Prostate gland (tissue), 2 donors: Measurements from ENCODE around the gene TBCEL. TPM values are rescaled to one million over a fixed set of nuclear protein-coding genes. Genes with fewer than 3 reads are reported as not detected.

Experiments used
- DNase-seq: peaks from one replicate; pipeline ENCODE4 v3.0.0-alpha.2; 2019; ENCODE audit warnings: low spot score
- H3K27ac ChIP-seq, 2 donors: fragments of 200-600 bp; sonication (generic); 2 replicates each; pipeline ENCODE4 v1.5.1; 2017 to 2019
- H3K27me3 ChIP-seq: fragments of 200-600 bp; sonication (generic); replicated peaks from 2 replicates; pipeline ENCODE4 v1.5.1; 2019; ENCODE audit not compliant: insufficient read depth
- H3K36me3 ChIP-seq, 2 donors: fragments of 200-600 bp; sonication (generic); 1 replicate in 1 of 2; 2 replicates in 1 of 2; pipeline versions ENCODE4 v1.5.1 to v1.8.1; 2017 to 2019
- H3K4me1 ChIP-seq: fragments of 200-600 bp; sonication (generic); replicated peaks from 2 replicates; pipeline ENCODE4 v1.5.1; 2019
- H3K4me3 ChIP-seq, 2 donors: fragments of 200-600 bp; sonication (generic); 2 replicates each; pipeline ENCODE4 v1.5.1; 2017 to 2019
- H3K9me3 ChIP-seq: fragments of 200-600 bp; sonication (generic); 2 replicates; pipeline ENCODE4 v1.5.1; 2017
- CTCF ChIP-seq, 4 experiments: fragments of 200-600 bp in 2 of 4; fragments of 450-650 bp in 2 of 4; sonication (generic) in 2 of 4; IDR thresholded peaks; 1 replicate in 3 of 4; 2 replicates in 1 of 4; pipeline ENCODE4 v1.5.1; 2016 to 2019; ENCODE audit warnings: antibody characterized with exemption in 4 of 4, mild to moderate bottlenecking in 2 of 4, moderate library complexity in 2 of 4
- POLR2A ChIP-seq: fragments of 450-650 bp; IDR thresholded peaks from one replicate; pipeline ENCODE4 v1.6.1; 2016; ENCODE audit warnings: antibody characterized with exemption, mild to moderate bottlenecking
- POLR2AphosphoS5 ChIP-seq: sonication (generic); formaldehyde crosslinking; IDR thresholded peaks from one replicate; pipeline ENCODE4 v1.6.1; 2017; ENCODE audit warnings: antibody characterized with exemption
- WGBS: methylation state at CpG from one replicate; pipeline ENCODE4 v1.1.5; 2018; 5-methylcytosine and 5-hydroxymethylcytosine counted together
- intact Hi-C: fragments of 100-400 bp; cut with DNase I; formaldehyde crosslinking; loops from one replicate; pipeline ENCODE4 v1.14.2; 2022
- total RNA-seq, 2 donors: library from RNA; depleted of rRNA; stranded (reverse); fragments of >200 nt; gene quantifications; one replicate each; pipeline ENCODE4 v1.1.0, GENCODE V29; 2016

TBCEL gene
- total RNA-seq, 2 donors from 2014 or later, result 21.9 to 34.4 TPM

- Histone ChIP-seq H3K9me3 (no peaks in the 10 kb centered on the region), H3K4me1 (no peaks in the 10 kb centered on the region), H3K27me3 (no peaks in the 10 kb centered on the region), H3K27ac (no peak overlapping the region), H3K4me3 (no peak overlapping the region), H3K36me3 (no peaks in the 10 kb centered on the region)
- DNase-seq, result no peak
- intact Hi-C loops, result no loop called here
- WGBS, result 76% methylated on average over 3 of the region's 3 CpGs
- TF ChIP-seq CTCF (IDR thresholded peaks at IDR 0.05) (no peak), POLR2A (no peak), POLR2AphosphoS5 (no peak)
These were observed 24.7 kb downstream of the TBCEL start for GRCh38 chr11:121048464-121049233.

GRCh38 chr11:121053244-121053643 is 29.3 kb downstream of the TBCEL start:
- Histone ChIP-seq H3K36me3 (no peaks in the 10 kb centered on the region), H3K9me3 (no peaks in the 10 kb centered on the region), H3K4me1 (no peaks in the 10 kb centered on the region), H3K27me3 (no peaks in the 10 kb centered on the region), H3K27ac (no peak overlapping the region), H3K4me3 (no peak overlapping the region)
- DNase-seq, result no peak
- intact Hi-C loops, result no loop called here
- WGBS, result 93% methylated on average over 4 of the region's 4 CpGs
- TF ChIP-seq CTCF (IDR thresholded peaks at IDR 0.05), result no peak
- no peak for TF ChIP-seq POLR2AphosphoS5
- TF ChIP-seq POLR2A, result no peak

- H3K27me3 ChIP-seq, result no peaks in the 10 kb centered on the region
- WGBS, result 99% methylated on average over 2 of the region's 2 CpGs
- H3K4me3 ChIP-seq, result no peak overlapping the region
- TF ChIP-seq POLR2A, result no peak
- no peak for TF ChIP-seq CTCF (IDR thresholded peaks at IDR 0.05)
- TF ChIP-seq POLR2AphosphoS5, result no peak
- no peak for DNase-seq
- H3K9me3 ChIP-seq, result no peaks in the 10 kb centered on the region
- no peaks in the 10 kb centered on the region for H3K4me1 ChIP-seq
- intact Hi-C loops, result no loop called here
- no peak overlapping the region for H3K27ac ChIP-seq
- no peaks in the 10 kb centered on the region for H3K36me3 ChIP-seq
These were observed 30.4 kb downstream of the TBCEL start for GRCh38 chr11:121054266-121054665.

- H3K27ac ChIP-seq, result no peak overlapping the region
- H3K4me3 ChIP-seq, result no peak overlapping the region
- H3K27me3 ChIP-seq, result no peaks in the 10 kb centered on the region
- WGBS, result 82% methylated on average over 3 of the region's 3 CpGs
- no peaks in the 10 kb centered on the region for H3K36me3 ChIP-seq
- no peak for TF ChIP-seq CTCF (IDR thresholded peaks at IDR 0.05)
- no peak for TF ChIP-seq POLR2AphosphoS5
- no peak for TF ChIP-seq POLR2A
- intact Hi-C loops, result no loop called here
- H3K9me3 ChIP-seq, result no peaks in the 10 kb centered on the region
- DNase-seq, result no peak
- no peaks in the 10 kb centered on the region for H3K4me1 ChIP-seq
These were observed 31.2 kb downstream of the TBCEL start for GRCh38 chr11:121055076-121055475.

- Histone ChIP-seq H3K36me3 (no peaks in the 10 kb centered on the region), H3K4me3 (no peak overlapping the region), H3K27ac (no peak overlapping the region), H3K4me1 (no peaks in the 10 kb centered on the region), H3K9me3 (no peaks in the 10 kb centered on the region), H3K27me3 (no peaks in the 10 kb centered on the region)
- intact Hi-C loops, result no loop called here
- 87% methylated on average over 4 of the region's 4 CpGs for WGBS
- no peak for TF ChIP-seq POLR2A
- no peak for TF ChIP-seq CTCF (IDR thresholded peaks at IDR 0.05)
- no peak for TF ChIP-seq POLR2AphosphoS5
- DNase-seq, result no peak
These were observed 34.0 kb downstream of the TBCEL start for GRCh38 chr11:121057922-121058321.
